Neuronal stem cell (in vitro differentiated cells): Measurements from ENCODE around the gene UBE2E1.

Source experiments
- DNase-seq: peaks from one replicate; pipeline ENCODE4 v3.0.0-alpha.2; 2013; ENCODE audit warnings: low spot score
- H2AFZ ChIP-seq: one replicate; pipeline ENCODE4 v1.6.1; 2013; ENCODE audit warnings: mild to moderate bottlenecking, low read length, inconsistent platforms
- H2AK5ac ChIP-seq: 2 replicates; pipeline ENCODE4 v1.6.1; 2013; ENCODE audit warnings: low read depth, mild to moderate bottlenecking, inconsistent platforms, low read length, moderate library complexity, mixed read lengths
- H2BK120ac ChIP-seq: 2 replicates; pipeline ENCODE4 v1.6.1; 2013; ENCODE audit warnings: low read depth, mild to moderate bottlenecking, inconsistent platforms, low read length, moderate library complexity, mixed read lengths
- H2BK12ac ChIP-seq: one replicate; pipeline ENCODE4 v1.6.1; 2013; ENCODE audit warnings: low read length, inconsistent platforms
- H2BK15ac ChIP-seq: 2 replicates; pipeline ENCODE4 v1.6.1; 2013; ENCODE audit warnings: mild to moderate bottlenecking, low read length, inconsistent platforms, mixed read lengths
- H2BK5ac ChIP-seq: one replicate; pipeline ENCODE4 v1.6.1; 2013; ENCODE audit warnings: inconsistent platforms, mild to moderate bottlenecking, low read length, moderate library complexity
- H3K14ac ChIP-seq: one replicate; pipeline ENCODE4 v1.6.1; 2013; ENCODE audit warnings: low read length, inconsistent platforms
- H3K18ac ChIP-seq: 2 replicates; pipeline ENCODE4 v1.6.1; 2013; ENCODE audit warnings: low read length, inconsistent platforms
- H3K23ac ChIP-seq: 2 replicates; pipeline ENCODE4 v1.6.1; 2013; ENCODE audit warnings: low read depth, mild to moderate bottlenecking, mixed read lengths, low read length, inconsistent platforms; ENCODE audit not compliant: poor library complexity
- H3K27ac ChIP-seq: replicated peaks from 3 replicates; pipeline ENCODE4 v1.5.1; 2013; ENCODE audit warnings: low read length, inconsistent platforms
- H3K27me3 ChIP-seq, 3 experiments: 2 replicates each; pipeline ENCODE4 v1.6.1; 2013; ENCODE audit warnings: low read length in 3 of 3, mild to moderate bottlenecking in 2 of 3, inconsistent platforms in 1 of 3, low read depth in 1 of 3, mixed read lengths in 1 of 3, moderate library complexity in 1 of 3; ENCODE audit not compliant: control insufficient read depth in 3 of 3, insufficient read depth in 3 of 3
- H3K36me3 ChIP-seq, 2 donors: replicated peaks in 1 of 2; 2 replicates each; pipeline ENCODE4 v1.6.1; 2013; ENCODE audit warnings: low read length in 2 of 2; ENCODE audit not compliant: control insufficient read depth in 2 of 2, insufficient read depth in 2 of 2
- H3K4ac ChIP-seq: 2 replicates; pipeline ENCODE4 v1.6.1; 2013; ENCODE audit warnings: inconsistent platforms, mild to moderate bottlenecking, low read length, moderate library complexity
- H3K4me1 ChIP-seq, 2 donors: 1 replicate in 1 of 2; 2 replicates in 1 of 2; pipeline ENCODE4 v1.6.1; 2013; ENCODE audit warnings: low read length in 2 of 2, low read depth in 1 of 2; ENCODE audit not compliant: control insufficient read depth in 2 of 2, insufficient read depth in 1 of 2
- H3K4me2 ChIP-seq: one replicate; pipeline ENCODE4 v1.6.1; 2013; ENCODE audit warnings: mild to moderate bottlenecking, low read length, inconsistent platforms; ENCODE audit not compliant: insufficient read depth, poor library complexity, severe bottlenecking
- H3K4me3 ChIP-seq, 2 donors: 2 replicates each; pipeline ENCODE4 v1.5.1; 2013; ENCODE audit warnings: low read length in 2 of 2, mild to moderate bottlenecking in 2 of 2, inconsistent platforms in 1 of 2, moderate library complexity in 1 of 2
- H3K79me1 ChIP-seq: one replicate; pipeline ENCODE4 v1.6.1; 2013; ENCODE audit warnings: low read depth, mild to moderate bottlenecking, inconsistent platforms, low read length, moderate library complexity
- H3K9ac ChIP-seq: one replicate; pipeline ENCODE4 v1.6.1; 2013; ENCODE audit warnings: mild to moderate bottlenecking, low read depth, low read length, inconsistent platforms; ENCODE audit not compliant: poor library complexity
- H3K9me3 ChIP-seq, 2 donors: replicated peaks in 1 of 2; 2 replicates each; pipeline versions ENCODE3 to v1.6.1; 2013; ENCODE audit warnings: low read length in 2 of 2, mild to moderate bottlenecking in 2 of 2, inconsistent platforms in 1 of 2, low read depth in 1 of 2, mixed read lengths in 1 of 2, moderate library complexity in 1 of 2; ENCODE audit not compliant: control insufficient read depth in 2 of 2, insufficient read depth in 1 of 2
- H4K8ac ChIP-seq: one replicate; pipeline ENCODE4 v1.6.1; 2013; ENCODE audit warnings: low read depth, mild to moderate bottlenecking, inconsistent platforms, low read length, moderate library complexity
- H4K91ac ChIP-seq: one replicate; pipeline ENCODE4 v1.6.1; 2013; ENCODE audit warnings: low read length, low read depth, mild to moderate bottlenecking, inconsistent platforms; ENCODE audit not compliant: poor library complexity
- WGBS, 2 donors: extraction: QIAGEN DNeasy Blood & Tissue Kit; methylation state at CpG; one replicate each; pipeline ENCODE4 v1.1.7; 2013; ENCODE audit warnings: missing lambda C conversion rate in 2 of 2, mixed read lengths in 1 of 2; ENCODE audit not compliant: insufficient read length in 2 of 2, insufficient replicate concordance in 1 of 2; ENCODE audit errors: extremely low coverage in 2 of 2; 5-methylcytosine and 5-hydroxymethylcytosine counted together

UBE2E1 gene

GRCh38 chr3:23760871-23761373, 44.8 kb upstream of the UBE2E1 start:
- H3K9me3 ChIP-seq, result no peaks in the 10 kb centered on the region
- no CpG with 5 or more reads among the region's 7 CpGs for whole genome bisulfite sequencing, 2 donors
- no peak overlapping the region for H2BK15ac ChIP-seq
- no peak overlapping the region for H3K9ac ChIP-seq
- H3K27ac ChIP-seq, result no peak overlapping the region
- no peak overlapping the region for H4K91ac ChIP-seq
- H3K14ac ChIP-seq, result no peak overlapping the region
- no peak for DNase-seq
- H3K27me3 ChIP-seq, result no peaks in the 10 kb centered on the region
- H3K4me1 ChIP-seq, result peaks cover 8 to 12% of the 10 kb centered on the region in 2 donors
- no peak overlapping the region for H3K4me3 ChIP-seq
- no peak overlapping the region for H3K18ac ChIP-seq
- no peaks in the 10 kb centered on the region for H3K36me3 ChIP-seq
- no peaks in the 10 kb centered on the region for H3K79me1 ChIP-seq
- H3K23ac ChIP-seq, result no peak overlapping the region
- no peak overlapping the region for H2BK120ac ChIP-seq
- H2BK5ac ChIP-seq, result no peak overlapping the region
- no peak overlapping the region for H2AK5ac ChIP-seq
- H4K8ac ChIP-seq, result no peak overlapping the region
- peak overlapping the region; percentile 57 for H2AFZ ChIP-seq
- no peak overlapping the region for H3K4ac ChIP-seq
- no peak overlapping the region for H3K4me2 ChIP-seq
- no peak overlapping the region for H2BK12ac ChIP-seq

GRCh38 chr3:23761440-23761896, 44.3 kb upstream of the UBE2E1 start:
- peaks cover 8 to 10% of the 10 kb centered on the region in 2 donors for H3K4me1 ChIP-seq
- H2AFZ ChIP-seq, result peak overlapping the region; percentile 57
- H2BK120ac ChIP-seq, result no peak overlapping the region
- no peaks in the 10 kb centered on the region for H3K9me3 ChIP-seq
- H3K4me2 ChIP-seq, result no peak overlapping the region
- WGBS, 2 donors, result no CpG with 5 or more reads among the region's 2 CpGs
- no peak overlapping the region for H3K4me3 ChIP-seq
- no peak overlapping the region for H3K9ac ChIP-seq
- H2AK5ac ChIP-seq, result no peak overlapping the region
- no peak overlapping the region for H3K18ac ChIP-seq
- H2BK5ac ChIP-seq, result no peak overlapping the region
- H2BK12ac ChIP-seq, result no peak overlapping the region
- H3K14ac ChIP-seq, result no peak overlapping the region
- H3K23ac ChIP-seq, result no peak overlapping the region
- DNase-seq, result no peak
- H3K27me3 ChIP-seq, result no peaks in the 10 kb centered on the region
- H3K27ac ChIP-seq, result no peak overlapping the region
- H4K91ac ChIP-seq, result no peak overlapping the region
- H2BK15ac ChIP-seq, result no peak overlapping the region
- no peaks in the 10 kb centered on the region for H3K79me1 ChIP-seq
- no peaks in the 10 kb centered on the region for H3K36me3 ChIP-seq
- H3K4ac ChIP-seq, result no peak overlapping the region
- H4K8ac ChIP-seq, result no peak overlapping the region

GRCh38 chr3:23762214-23762613, 43.5 kb upstream of the UBE2E1 start:
- Histone ChIP-seq H4K91ac (no peak overlapping the region), H2BK15ac (no peak overlapping the region), H3K79me1 (no peaks in the 10 kb centered on the region), H3K4ac (no peak overlapping the region), H2BK120ac (no peak overlapping the region), H4K8ac (no peak overlapping the region), H2BK12ac (no peak overlapping the region), H2BK5ac (no peak overlapping the region), H3K23ac (no peak overlapping the region), H2AFZ (no peak overlapping the region), H3K27me3 (no peaks in the 10 kb centered on the region), H3K4me1 (peaks cover 8 to 10% of the 10 kb centered on the region in 2 donors), H3K14ac (no peak overlapping the region), H3K18ac (no peak overlapping the region), H3K9me3 (no peaks in the 10 kb centered on the region), H3K9ac (no peak overlapping the region), H3K36me3 (no peaks in the 10 kb centered on the region), H3K27ac (no peak overlapping the region), H2AK5ac (no peak overlapping the region), H3K4me2 (no peak overlapping the region), H3K4me3 (no peak overlapping the region)
- WGBS, 2 donors, result no CpG with 5 or more reads among the region's 7 CpGs
- no peak for DNase-seq

GRCh38 chr3:23762759-23763477, 42.8 kb upstream of the UBE2E1 start:
- no peak for DNase-seq
- H2BK5ac ChIP-seq, result no peak overlapping the region
- no CpG with 5 or more reads among the region's 12 CpGs for WGBS, 2 donors
- peaks cover 8 to 11% of the 10 kb centered on the region in 2 donors for H3K4me1 ChIP-seq
- no peak overlapping the region for H3K14ac ChIP-seq
- no peak overlapping the region for H4K91ac ChIP-seq
- no peak overlapping the region for H3K4me2 ChIP-seq
- H3K27ac ChIP-seq, result no peak overlapping the region
- no peak overlapping the region for H2BK120ac ChIP-seq
- no peak overlapping the region for H3K23ac ChIP-seq
- no peak overlapping the region for H4K8ac ChIP-seq
- no peaks in the 10 kb centered on the region for H3K27me3 ChIP-seq
- H3K9ac ChIP-seq, result no peak overlapping the region
- H3K4ac ChIP-seq, result no peak overlapping the region
- no peaks in the 10 kb centered on the region for H3K36me3 ChIP-seq
- H3K18ac ChIP-seq, result no peak overlapping the region
- H2AK5ac ChIP-seq, result no peak overlapping the region
- H3K4me3 ChIP-seq, result no peak overlapping the region
- no peaks in the 10 kb centered on the region for H3K9me3 ChIP-seq
- H3K79me1 ChIP-seq, result no peaks in the 10 kb centered on the region
- H2BK12ac ChIP-seq, result no peak overlapping the region
- H2BK15ac ChIP-seq, result no peak overlapping the region
- H2AFZ ChIP-seq, result peak overlapping the region; percentile 73
